22Rv1 (cell line): Measurements from ENCODE around the gene GCM1.

Source experiments
- ZFX ChIP-seq: fragments of 450-650 bp; IDR thresholded peaks from 2 replicates; pipeline ENCODE4 v1.6.1; 2017; ENCODE audit warnings: antibody characterized with exemption, borderline replicate concordance
- TF ChIP-seq, protein P1 (sequence below): fragments of 450-650 bp; IDR thresholded peaks from 2 replicates; pipeline ENCODE4 v1.5.1; 2017; ENCODE audit warnings: mild to moderate bottlenecking

- TF ChIP-seq, protein P1, sequence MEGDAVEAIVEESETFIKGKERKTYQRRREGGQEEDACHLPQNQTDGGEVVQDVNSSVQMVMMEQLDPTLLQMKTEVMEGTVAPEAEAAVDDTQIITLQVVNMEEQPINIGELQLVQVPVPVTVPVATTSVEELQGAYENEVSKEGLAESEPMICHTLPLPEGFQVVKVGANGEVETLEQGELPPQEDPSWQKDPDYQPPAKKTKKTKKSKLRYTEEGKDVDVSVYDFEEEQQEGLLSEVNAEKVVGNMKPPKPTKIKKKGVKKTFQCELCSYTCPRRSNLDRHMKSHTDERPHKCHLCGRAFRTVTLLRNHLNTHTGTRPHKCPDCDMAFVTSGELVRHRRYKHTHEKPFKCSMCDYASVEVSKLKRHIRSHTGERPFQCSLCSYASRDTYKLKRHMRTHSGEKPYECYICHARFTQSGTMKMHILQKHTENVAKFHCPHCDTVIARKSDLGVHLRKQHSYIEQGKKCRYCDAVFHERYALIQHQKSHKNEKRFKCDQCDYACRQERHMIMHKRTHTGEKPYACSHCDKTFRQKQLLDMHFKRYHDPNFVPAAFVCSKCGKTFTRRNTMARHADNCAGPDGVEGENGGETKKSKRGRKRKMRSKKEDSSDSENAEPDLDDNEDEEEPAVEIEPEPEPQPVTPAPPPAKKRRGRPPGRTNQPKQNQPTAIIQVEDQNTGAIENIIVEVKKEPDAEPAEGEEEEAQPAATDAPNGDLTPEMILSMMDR, result no peak
- TF ChIP-seq ZFX, result no peak
Observed at GRCh38 chr6:53090576-53090975, 58.1 kb downstream of the GCM1 start.
